GM21528 (cell line): ENCODE results near the gene PIGR.

ENCODE experiments used
- ATAC-seq: cut with Tn5 transposase; IDR thresholded peaks from one replicate; pipeline ENCODE4 v1.9.1; 2021; ENCODE audit warnings: mild to moderate bottlenecking, moderate library complexity; ENCODE audit not compliant: unreplicated experiment, low FRiP score

PIGR gene

DNA sequence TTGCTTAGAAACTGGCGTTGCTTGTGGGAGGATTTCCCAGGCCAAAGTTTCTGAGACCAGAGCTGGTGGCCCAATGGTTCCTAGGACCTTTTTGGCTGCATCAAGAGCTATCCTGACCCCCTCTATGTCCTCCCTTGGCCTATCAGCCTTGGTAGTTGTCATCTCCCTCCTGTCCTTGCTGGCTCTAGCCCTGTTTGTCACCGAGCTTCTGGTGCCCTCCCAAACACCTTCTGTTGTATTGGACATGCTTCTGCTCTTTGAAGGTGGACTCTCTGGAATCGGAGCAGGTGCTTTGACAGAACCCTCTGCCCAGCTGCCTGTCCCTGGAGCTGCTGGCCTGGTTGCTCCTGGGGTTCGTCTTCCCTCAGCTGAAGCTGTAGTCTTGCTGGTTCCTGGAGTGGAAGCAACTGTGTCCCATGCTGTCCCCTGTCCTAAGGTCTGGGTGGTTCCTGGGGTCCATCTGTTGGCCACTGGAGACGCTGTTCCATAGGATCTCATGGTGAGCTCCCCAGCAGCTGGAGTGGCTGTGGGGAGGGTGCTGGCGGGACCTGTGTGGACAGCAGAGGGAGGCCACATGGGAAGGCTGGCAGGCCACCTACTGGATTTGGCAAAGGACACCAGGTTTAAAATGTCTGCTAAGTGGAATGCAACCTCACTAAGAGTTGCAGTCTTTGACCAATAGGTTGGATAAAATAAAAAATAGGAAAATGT lies 14.6 kb upstream of the PIGR start:
- ATAC-seq = no peak

GRCh38 chr1:206958144-206958543 lies 11.9 kb upstream of the PIGR start:
- no peak for ATAC-seq

DNA sequence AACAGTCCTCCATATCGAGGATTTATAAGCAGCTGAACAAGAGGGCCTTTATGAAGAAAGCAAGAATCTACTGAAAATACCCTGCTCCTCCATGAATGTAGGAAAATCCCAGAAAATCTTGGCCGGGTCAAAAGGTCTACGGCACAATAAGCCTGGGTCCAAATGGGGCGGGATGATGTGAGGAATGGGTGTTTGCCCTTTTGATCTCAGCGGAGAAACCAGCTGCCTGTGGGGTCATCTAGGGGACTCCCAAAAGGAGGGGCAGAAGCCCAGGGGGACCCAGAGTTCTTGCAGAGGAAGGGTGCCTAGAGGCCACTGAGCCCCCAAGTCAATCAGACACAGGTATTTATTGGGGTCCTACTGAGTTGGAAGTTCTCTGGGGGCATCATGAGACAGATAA lies 11.4 kb upstream of the PIGR start:
- no peak for ATAC-seq

DNA sequence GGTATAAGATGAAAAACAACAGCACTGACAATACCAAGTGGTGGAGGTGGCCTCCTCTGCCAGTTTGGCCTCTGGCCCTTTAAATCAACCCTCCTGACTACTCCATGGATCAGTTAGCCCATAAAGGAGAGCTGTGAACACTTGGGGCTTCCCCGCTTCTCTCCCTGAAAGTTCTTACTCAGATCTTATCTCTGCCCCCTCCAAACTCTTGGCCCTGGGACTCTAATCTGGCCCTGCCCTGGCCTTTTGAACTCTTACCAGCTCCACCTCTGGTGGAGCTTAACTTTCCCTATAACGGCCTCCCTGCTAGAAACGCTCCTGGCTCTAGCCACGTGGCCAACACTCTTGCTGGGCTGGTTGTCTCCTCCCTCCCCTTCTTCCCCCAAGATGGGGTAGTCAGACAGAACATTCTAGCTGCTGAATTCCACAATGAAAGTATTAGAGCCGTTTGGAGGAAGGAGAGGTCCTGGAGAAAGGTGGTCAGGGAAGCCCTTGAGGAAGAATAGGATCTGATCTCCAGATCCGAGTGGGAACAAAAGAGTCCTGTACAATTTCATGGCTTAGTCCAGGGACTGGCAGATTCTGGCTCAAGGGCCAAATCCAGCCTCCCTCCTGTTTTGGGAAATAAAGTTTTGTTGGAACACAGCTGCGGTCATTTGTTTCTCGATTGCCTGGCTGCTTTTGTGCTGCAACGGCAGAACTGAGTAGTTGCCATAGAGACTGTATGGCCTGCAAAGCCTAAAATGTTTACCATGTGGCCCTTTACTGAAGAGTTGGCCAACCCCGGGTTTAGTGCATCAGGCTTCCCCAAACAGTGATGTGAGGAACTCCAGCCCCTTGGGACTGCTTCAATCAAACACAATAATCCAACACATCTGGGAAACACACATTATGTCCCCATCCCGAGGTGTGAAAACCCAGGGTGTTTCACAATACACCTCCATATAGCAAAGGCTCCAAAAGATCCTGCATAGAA lies 9.5 kb upstream of the PIGR start:
- ATAC-seq = no peak

- no peak for ATAC-seq
Measured at GRCh38 chr1:206954459-206955342, 8.4 kb upstream of the PIGR start.

DNA sequence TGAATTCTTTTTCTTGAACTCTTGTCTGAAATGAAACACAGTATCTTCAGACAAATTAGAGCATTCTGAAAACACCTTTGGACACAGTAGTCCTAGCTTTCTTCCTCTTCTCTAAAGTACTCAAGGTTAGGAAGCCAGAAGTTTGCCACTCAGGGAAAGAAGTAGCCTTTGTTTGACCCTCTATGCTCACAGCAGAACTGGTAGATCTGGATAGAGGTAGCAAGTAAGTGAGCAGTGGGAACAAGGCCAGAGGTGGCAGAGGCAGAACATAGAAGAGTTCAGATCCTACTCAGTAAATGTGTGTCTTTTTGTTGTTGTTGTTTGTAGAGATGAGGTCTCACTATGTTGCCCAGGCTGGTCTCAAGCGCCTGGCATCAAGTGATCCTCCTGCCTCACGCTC lies 7.4 kb upstream of the PIGR start:
- ATAC-seq = no peak

GRCh38 chr1:206953126-206953525 lies 6.9 kb upstream of the PIGR start:
- ATAC-seq = no peak

- no peak for ATAC-seq
Measured at GRCh38 chr1:206952171-206952570, 5.9 kb upstream of the PIGR start.

GRCh38 chr1:206951318-206952100 lies 5.2 kb upstream of the PIGR start:
- ATAC-seq = no peak

DNA sequence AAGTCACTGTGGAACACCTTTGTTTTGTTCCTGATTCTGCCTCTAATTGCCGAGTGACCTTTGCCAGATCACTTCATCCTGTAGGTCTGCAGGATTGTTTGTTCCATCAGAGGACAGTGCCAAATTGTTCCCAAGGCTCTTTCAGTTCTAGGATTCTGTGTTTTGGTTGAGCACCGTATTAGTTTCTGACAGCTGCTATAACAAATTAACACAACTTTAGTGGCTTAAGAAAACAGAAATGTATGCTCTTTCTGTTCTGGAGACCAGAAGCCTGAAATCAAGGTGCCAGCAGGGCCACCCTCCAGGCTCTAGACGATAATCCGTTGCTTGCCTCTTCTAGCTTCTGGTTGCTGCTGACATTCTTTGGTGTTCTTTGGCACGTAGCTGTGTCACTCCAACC lies 3.4 kb upstream of the PIGR start:
- no peak for ATAC-seq

DNA sequence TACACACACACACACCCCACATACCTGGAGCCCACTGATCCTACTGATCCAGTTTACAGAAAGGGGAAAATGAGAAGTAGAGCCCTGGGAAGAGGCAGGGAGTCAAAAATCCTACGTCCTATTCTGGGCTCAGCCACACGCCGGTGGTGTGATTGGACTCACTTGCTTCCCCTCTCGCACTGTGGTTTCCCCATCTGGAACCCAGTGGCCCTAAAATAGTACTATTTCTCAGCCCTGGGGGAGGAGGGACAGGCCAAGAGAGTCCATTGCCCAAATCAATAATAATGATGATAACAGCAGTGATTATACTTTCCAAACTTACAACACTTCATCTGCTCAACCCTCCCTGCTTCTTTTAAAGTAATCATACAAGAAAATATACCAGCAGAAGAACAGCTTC lies 2.9 kb upstream of the PIGR start:
- no peak for ATAC-seq

- ATAC-seq = no peak
Measured at GRCh38 chr1:206947255-206947654, 989 bp upstream of the PIGR start.

DNA sequence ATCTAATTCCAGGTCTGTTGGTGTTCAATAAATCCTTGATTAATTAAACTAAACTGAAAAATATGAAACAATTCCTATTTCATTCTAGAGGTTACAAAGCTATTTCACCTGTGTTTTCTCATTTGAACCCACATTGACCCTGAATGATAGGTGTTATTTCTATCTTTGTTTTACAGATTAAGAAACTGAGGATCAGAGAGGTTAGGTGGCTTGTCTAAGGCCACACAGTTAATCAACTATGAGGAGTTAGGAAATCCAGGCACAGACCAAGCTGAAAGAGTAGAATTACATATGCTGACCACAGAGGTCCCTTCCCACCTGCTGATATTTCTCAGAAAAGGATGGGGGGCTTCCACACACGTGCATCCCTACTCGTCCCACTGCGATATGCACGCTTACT lies 487 bp downstream of the PIGR start:
- ATAC-seq = no peak

DNA sequence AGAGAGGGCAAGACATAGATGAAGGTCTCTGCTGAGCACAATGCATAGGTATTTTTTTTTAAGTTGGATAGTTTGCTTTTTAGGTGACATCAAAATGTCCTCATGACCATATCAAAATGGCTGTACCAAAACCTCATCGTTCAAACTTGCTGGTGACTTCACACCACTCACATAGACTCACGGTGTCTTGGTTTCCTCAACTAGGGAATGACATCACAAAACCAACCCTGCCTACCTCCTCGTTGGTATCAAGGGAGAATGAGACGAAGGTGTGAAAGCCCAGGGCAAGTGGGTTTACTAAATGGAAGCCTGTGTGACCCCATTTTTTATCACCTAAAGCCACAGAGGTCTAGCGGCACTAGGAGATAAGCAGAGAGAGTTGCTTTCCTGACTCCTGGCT lies 1.6 kb downstream of the PIGR start:
- ATAC-seq = no peak

GRCh38 chr1:206941766-206942418 lies 4.4 kb downstream of the PIGR start:
- no peak for ATAC-seq

GRCh38 chr1:206940588-206940936 lies 5.7 kb downstream of the PIGR start:
- no peak for ATAC-seq

- ATAC-seq = no peak
Measured at GRCh38 chr1:206939841-206940587, 6.3 kb downstream of the PIGR start.

- ATAC-seq = no peak
Measured at GRCh38 chr1:206939131-206939530, 7.1 kb downstream of the PIGR start.

DNA sequence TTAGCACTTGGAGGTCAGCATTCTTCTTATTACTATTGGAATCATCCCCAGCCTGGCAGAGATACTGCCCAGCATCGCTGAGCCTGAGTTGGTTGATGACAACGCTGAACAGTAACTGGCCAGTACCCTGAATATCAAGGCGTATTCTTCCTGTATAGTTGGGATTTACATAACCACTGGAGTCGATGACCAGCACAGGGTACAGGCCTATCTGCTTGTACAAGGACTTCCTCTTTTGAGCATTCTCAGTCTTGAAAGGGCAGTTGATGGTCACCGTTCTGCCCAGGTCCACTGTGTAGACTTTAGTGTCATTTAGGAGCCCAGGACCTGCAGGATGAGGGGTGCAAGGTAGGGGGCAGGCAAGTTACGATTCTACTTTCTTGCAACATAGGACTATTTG lies 8.8 kb downstream of the PIGR start:
- ATAC-seq = no peak
